Activated CD8-positive, alpha-beta memory T cell treated with anti-CD3 and anti-CD28 coated beads for 4 hours (primary cell): ENCODE results near the gene TANGO2.
A peak's percentile ranks its signal among the peaks of the same experiment; 100 is the strongest.

Experiments
- DNase-seq, 2 donors: peaks; one replicate each; pipeline ENCODE4 v3.0.0-alpha.2; 2020; ENCODE audit warnings: low read depth in 2 of 2

The TANGO2 gene

GRCh38 chr22:20020533-20021195 lies at the start of gene TANGO2:
TSS of gene TANGO2 (plus strand) at chr22:20021110. CDS start at chr22:20036799, 15,689 bp downstream.
- peak; percentile 78 to 85 for DNase-seq

GRCh38 chr22:19971276-19972124 lies 49.4 kb upstream of the TANGO2 start:
- DNase-seq = no peak

- DNase-seq = no peak
Observed at GRCh38 chr22:19972251-19972650, 48.7 kb upstream of the TANGO2 start.

GRCh38 chr22:19972652-19973550 lies 48.0 kb upstream of the TANGO2 start:
- no peak for DNase-seq

- DNase-seq = no peak
Observed at GRCh38 chr22:19973551-19974267, 47.2 kb upstream of the TANGO2 start.

GRCh38 chr22:19974268-19974861 lies 46.5 kb upstream of the TANGO2 start:
- DNase-seq = no peak

- no peak for DNase-seq
Observed at GRCh38 chr22:19974935-19975706, 45.8 kb upstream of the TANGO2 start.

GRCh38 chr22:19975707-19976035 lies 45.2 kb upstream of the TANGO2 start:
- no peak for DNase-seq

GRCh38 chr22:19976671-19977070 lies 44.2 kb upstream of the TANGO2 start:
- DNase-seq = no peak

GRCh38 chr22:19977296-19978243 lies 43.3 kb upstream of the TANGO2 start:
- DNase-seq = no peak

- DNase-seq = no peak
Observed at GRCh38 chr22:19978748-19979147, 42.2 kb upstream of the TANGO2 start.

GRCh38 chr22:19979712-19980493 lies 41.0 kb upstream of the TANGO2 start:
- DNase-seq = no peak

GRCh38 chr22:19980766-19981165 lies 40.1 kb upstream of the TANGO2 start:
- no peak for DNase-seq

GRCh38 chr22:19981171-19981960 lies 39.5 kb upstream of the TANGO2 start:
- DNase-seq = no peak

- no peak for DNase-seq
Observed at GRCh38 chr22:19981961-19982920, 38.7 kb upstream of the TANGO2 start.

- DNase-seq = no peak
Observed at GRCh38 chr22:19982991-19983578, 37.8 kb upstream of the TANGO2 start.
